HG03575 (cell line): ENCODE measurements around the gene LGI4.

Experiments used
- ATAC-seq: cut with Tn5 transposase; IDR thresholded peaks from one replicate; pipeline ENCODE4 v1.9.1; 2021; ENCODE audit not compliant: unreplicated experiment, insufficient number of reproducible peaks, low FRiP score; ENCODE audit errors: extremely low read depth

The LGI4 gene

GRCh38 chr19:35134601-35135242, at the start of gene LGI4:
LGI4 (minus strand) TSS chr19:35135059; CDS start chr19:35134680, 379 bp downstream.
- ATAC-seq, result no peak

- no peak for ATAC-seq
Measured at GRCh38 chr19:35184267-35184666, 49.4 kb upstream of the LGI4 start.

- no peak for ATAC-seq
Measured at GRCh38 chr19:35181387-35181786, 46.5 kb upstream of the LGI4 start.

- no peak for ATAC-seq
Measured at GRCh38 chr19:35179830-35180229, 45.0 kb upstream of the LGI4 start.

- ATAC-seq, result no peak
Measured at GRCh38 chr19:35178701-35179100, 43.8 kb upstream of the LGI4 start.

GRCh38 chr19:35177377-35178274, 42.8 kb upstream of the LGI4 start:
- ATAC-seq, result no peak

- ATAC-seq, result no peak
Measured at GRCh38 chr19:35176181-35176570, 41.3 kb upstream of the LGI4 start.

GRCh38 chr19:35174226-35174625, 39.4 kb upstream of the LGI4 start:
- ATAC-seq, result no peak

- ATAC-seq, result no peak
Measured at GRCh38 chr19:35171730-35172129, 36.9 kb upstream of the LGI4 start.

GRCh38 chr19:35170359-35171061, 35.7 kb upstream of the LGI4 start:
- ATAC-seq, result no peak

- ATAC-seq, result no peak
Measured at GRCh38 chr19:35169221-35169995, 34.5 kb upstream of the LGI4 start.

- ATAC-seq, result no peak
Measured at GRCh38 chr19:35168196-35168595, 33.3 kb upstream of the LGI4 start.

GRCh38 chr19:35167251-35168119, 32.6 kb upstream of the LGI4 start:
- no peak for ATAC-seq

GRCh38 chr19:35166100-35167063, 31.5 kb upstream of the LGI4 start:
- ATAC-seq, result no peak

- no peak for ATAC-seq
Measured at GRCh38 chr19:35165200-35166058, 30.6 kb upstream of the LGI4 start.

- no peak for ATAC-seq
Measured at GRCh38 chr19:35164418-35164817, 29.6 kb upstream of the LGI4 start.
